Heart right ventricle (tissue), 16 donors: ENCODE data around the gene GALNT7. TPM values are rescaled to one million over a fixed set of nuclear protein-coding genes. Genes with fewer than 3 reads are reported as not detected.

Experiments
- ATAC-seq, 8 donors: fragments of 200-7000 bp; cut with Tn5 transposase; one replicate each; pipeline ENCODE4 v1.9.1; 2020; ENCODE audit warnings: mild to moderate bottlenecking in 8 of 8, moderate library complexity in 8 of 8, moderate number of reproducible peaks in 1 of 8
- DNase-seq, 2 donors: peaks; one replicate each; pipeline ENCODE4 v3.0.0-alpha.2; 2020
- H3K27ac ChIP-seq, 10 donors: fragments of 200-600 bp; sonication (generic) in 2 of 10; one replicate each; pipeline versions ENCODE4 v1.5.0 to v1.8.0; 2020 to 2022; ENCODE audit warnings: mild to moderate bottlenecking in 3 of 10
- H3K27me3 ChIP-seq, 7 donors: fragments of 200-600 bp; one replicate each; pipeline ENCODE4 v1.8.0; 2021 to 2022; ENCODE audit warnings: mild to moderate bottlenecking in 2 of 7
- H3K36me3 ChIP-seq, 9 donors: fragments of 200-600 bp; sonication (generic) in 1 of 9; one replicate each; pipeline versions ENCODE4 v1.5.0 to v1.8.0; 2020 to 2022; ENCODE audit warnings: mild to moderate bottlenecking in 2 of 9
- H3K4me1 ChIP-seq, 9 donors: fragments of 200-600 bp; sonication (generic) in 1 of 9; one replicate each; pipeline versions ENCODE4 v1.5.0 to v1.8.0; 2020 to 2022; ENCODE audit warnings: mild to moderate bottlenecking in 4 of 9
- H3K4me3 ChIP-seq, 10 donors: fragments of 200-600 bp; sonication (generic) in 2 of 10; one replicate each; pipeline versions ENCODE4 v1.5.0 to v1.8.0; 2020 to 2022; ENCODE audit warnings: mild to moderate bottlenecking in 7 of 10, moderate library complexity in 2 of 10
- H3K9me3 ChIP-seq, 11 donors: fragments of 200-600 bp in 10 of 11; sonication (generic) in 2 of 11; one replicate each; pipeline versions ENCODE4 v1.5.0 to v1.8.0; 2013 to 2022; ENCODE audit warnings: mild to moderate bottlenecking in 2 of 11, control low read depth in 1 of 11, moderate library complexity in 1 of 11
- CTCF ChIP-seq, 9 donors: fragments of 200-600 bp; sonication (generic) in 2 of 9; IDR thresholded peaks; one replicate each; pipeline versions ENCODE4 v1.5.0 to v1.8.0; 2021 to 2022; ENCODE audit warnings: antibody characterized with exemption in 9 of 9, mild to moderate bottlenecking in 5 of 9, moderate library complexity in 1 of 9
- WGBS, 2 donors: extraction: QIAGEN DNeasy Blood & Tissue Kit; methylation state at CpG; one replicate each; pipeline ENCODE4 v1.1.7; 2013; ENCODE audit warnings: inconsistent platforms in 1 of 2; 5-methylcytosine and 5-hydroxymethylcytosine counted together
- intact Hi-C, 10 donors: fragments of 100-400 bp; cut with DNase I; formaldehyde crosslinking; loops; one replicate each; pipeline versions ENCODE4 v1.11.1 to v1.14.2; 2022
- polyA plus RNA-seq, 2 donors: library from polyadenylated mRNA; stranded (reverse); fragments of 200-250 nt; gene quantifications; one replicate each; pipeline ENCODE4 v1.2.3, GENCODE V29; 2013
- total RNA-seq, 10 donors: library from RNA; stranded (reverse); fragmentation: NEBNext Ultra II Directional in 3 of 10; extraction: Animal tissue kit (Norgen Biotek cat#: 25700) in 3 of 10; gene quantifications; one replicate each; pipeline versions ENCODE4 v1.2.1 to v1.2.4, GENCODE V29; 2021 to 2023
- donor health status: Arrhythmogenic right ventricular cardiomyopathy.
- donor health status: ischemic (EF 13 %, LVEDD 7.1; RV severe dilation, severe dysfunction).
- donor health status: healthy with polysubstance abuse.
- donor health status: DM: no; HTN: yes; CAD: no.
- donor health status: DM: no; HTN: no; CAD: no.
- donor health status: ischemic (EF 25% LVEDD 6.9; RV normal size, moderate dysfunction).
- donor health status: ischemic (EF 25% LVEDD 5.7; RV mildly dilated, moderate dysfunction).
- donor health status: healthy.
- donor health status: DM: yes; HTN: yes; CAD: no.
- donor health status: Ischemic cardiomyopathy.
- donor health status: ischemic (EF 35%, LVEDD 5.7; RV mildly dilated, moderate dysfunction).
- donor health status: nonischemic (EF 11% LVEDD 7.7; RV severe dilation, severe dysfunction).
- donor health status: DM: yes; HTN: yes; CAD: no.
- donor health status: PGD.
- donor health status: ischemic (EF 29% LVEDD 5.4; RV normal size, mild dysfunction).
- donor health status: nonischemic (EF 23%, LVEDD 6.1; RV moderate dilation, normal function).

The GALNT7 gene
- total and polyA plus RNA-seq, 12 donors: 2.2 to 8.8 (median 5.3) TPM

- DNase-seq (no peak), ATAC-seq (no peak)
- H3K27me3 ChIP-seq: no peaks in the 10 kb centered on the region
- peaks cover 0 to 10% (median 0%) of the 10 kb centered on the region in 9 donors for H3K4me1 ChIP-seq
- no peak overlapping the region for H3K4me3 ChIP-seq
- 88 to 89% methylated on average over 2 of the region's 2 CpGs for WGBS, 2 donors
- no peak for TF ChIP-seq CTCF (IDR thresholded peaks at IDR 0.05)
- H3K36me3 ChIP-seq: peaks cover 0 to under 1% (median 0%) of the 10 kb centered on the region in 9 donors
- no peak overlapping the region for H3K27ac ChIP-seq
- intact Hi-C loops: no loop called here
- H3K9me3 ChIP-seq: no peaks in the 10 kb centered on the region
Observed at GRCh38 chr4:173253561-173253960, 85.0 kb downstream of the GALNT7 start.

DNA sequence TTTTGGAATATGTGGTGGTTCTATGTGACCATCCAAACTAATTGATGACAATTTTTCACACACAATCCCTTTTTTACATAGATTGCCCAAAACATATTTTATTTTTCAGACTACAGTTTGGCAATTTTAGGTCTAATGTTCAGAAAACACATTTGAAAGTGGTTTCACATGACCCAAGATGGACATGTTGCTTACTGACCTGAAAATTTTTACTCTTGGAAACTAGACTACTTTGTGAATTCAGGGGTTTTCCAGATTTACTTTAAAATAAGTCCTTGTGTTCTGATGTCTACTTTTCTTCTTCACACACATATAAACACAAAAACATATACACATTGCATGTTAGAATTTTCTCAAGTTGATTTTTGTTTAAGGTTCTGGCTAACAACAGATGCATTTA, 86.0 kb downstream of the GALNT7 start:
- no peak overlapping the region for H3K4me3 ChIP-seq
- DNase-seq (no peak), ATAC-seq (no peak)
- no peaks in the 10 kb centered on the region for H3K27me3 ChIP-seq
- no peaks in the 10 kb centered on the region for H3K36me3 ChIP-seq
- peaks cover 0 to 10% (median 0%) of the 10 kb centered on the region in 9 donors for H3K4me1 ChIP-seq
- no peak for TF ChIP-seq CTCF (IDR thresholded peaks at IDR 0.05)
- intact Hi-C loops: loop anchor here in 7 of 10 donors (5.0 kb wide), 3 partner anchors 227 to 242 kb away; no protein-coding TSS in a partner anchor
- H3K9me3 ChIP-seq: no peaks in the 10 kb centered on the region
- no peak overlapping the region for H3K27ac ChIP-seq

DNA sequence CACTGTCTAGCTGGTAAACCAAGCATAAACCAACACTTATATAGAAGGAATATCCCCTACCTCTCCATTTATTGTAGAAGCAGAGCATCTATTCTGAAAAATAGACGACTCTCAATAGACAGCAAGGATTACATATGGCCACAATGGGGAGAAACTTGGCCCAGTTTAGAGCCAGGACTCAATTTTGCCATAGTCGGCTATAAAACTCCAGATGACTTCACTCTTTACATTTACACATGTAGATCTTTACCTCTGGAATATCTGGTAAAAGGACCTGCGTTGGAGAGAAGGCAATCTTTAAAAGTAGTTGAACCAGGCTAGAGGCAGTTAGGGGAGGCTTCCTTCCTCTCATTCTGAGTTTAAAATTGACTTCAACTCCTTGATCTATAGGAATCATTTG, 88.2 kb downstream of the GALNT7 start:
- TF ChIP-seq CTCF (IDR thresholded peaks at IDR 0.05): no peak
- DNase-seq: no peak
- Histone ChIP-seq H3K36me3 (no peaks in the 10 kb centered on the region), H3K27ac (no peak overlapping the region), H3K27me3 (no peaks in the 10 kb centered on the region), H3K4me3 (no peak overlapping the region), H3K9me3 (no peaks in the 10 kb centered on the region), H3K4me1 (peaks cover 0 to 10% (median 0%) of the 10 kb centered on the region in 9 donors)
- WGBS, 2 donors: 77 to 81% methylated on average over 3 of the region's 3 CpGs
- intact Hi-C loops: loop anchor here in 9 of 10 donors (1.0 to 5.0 kb wide), 8 partner anchors 230 to 245 kb away; no protein-coding TSS in a partner anchor
- ATAC-seq: no peak

- H3K36me3 ChIP-seq: no peaks in the 10 kb centered on the region
- ATAC-seq (peak; percentile 78 to 97 (median 92)), DNase-seq (peak; percentile 33 to 61)
- intact Hi-C loops: loop anchor here (1.0 to 5.0 kb wide), 8 partner anchors 231 to 246 kb away; no protein-coding TSS in a partner anchor
- no peak overlapping the region for H3K4me3 ChIP-seq
- 27 to 34% methylated on average over 4 of the region's 4 CpGs for WGBS, 2 donors
- no peaks in the 10 kb centered on the region for H3K27me3 ChIP-seq
- H3K4me1 ChIP-seq: peaks cover 0 to 3% (median 0%) of the 10 kb centered on the region in 9 donors
- H3K9me3 ChIP-seq: no peaks in the 10 kb centered on the region
- no peak overlapping the region for H3K27ac ChIP-seq
- TF ChIP-seq CTCF (IDR thresholded peaks at IDR 0.05): peak; percentile 47 to 92 (median 77)
Observed at GRCh38 chr4:173257732-173258717, 89.4 kb downstream of the GALNT7 start.
